HepG2 (cell line): ENCODE results near the gene CASKIN1. TPM values are rescaled to one million over a fixed set of nuclear protein-coding genes. Genes with fewer than 3 reads are reported as not detected.

ENCODE experiments used
- ATF6 ChIP-seq: sonication (generic); formaldehyde crosslinking; conservative IDR thresholded peaks from 2 replicates; pipeline ENCODE4 v1.4.0; 2020; ENCODE audit warnings: missing genetic modification reagents
- DNMT1 ChIP-seq: sonication (generic); formaldehyde crosslinking; IDR thresholded peaks from 2 replicates; pipeline ENCODE4 v1.5.1; 2020; ENCODE audit warnings: mild to moderate bottlenecking, missing genetic modification reagents
- ETV5 ChIP-seq: IDR thresholded peaks from 2 replicates; pipeline ENCODE4 v1.6.1; 2018; ENCODE audit warnings: missing biosample characterization, missing genetic modification reagents, inconsistent platforms, borderline replicate concordance
- GATAD2A ChIP-seq: IDR thresholded peaks from 2 replicates; pipeline ENCODE4 v1.6.1; 2016
- HCFC1 ChIP-seq: fragments of 150-350 bp; IDR thresholded peaks from 2 replicates; pipeline ENCODE4 v1.6.1; 2014; ENCODE audit warnings: low read depth, low read length
- HNF4G ChIP-seq, 2 experiments: sonication (generic) in 1 of 2; formaldehyde crosslinking in 1 of 2; IDR thresholded peaks; 2 replicates each; pipeline versions ENCODE4 v1.4.0 to v1.6.1; 2011 to 2020; ENCODE audit warnings: borderline replicate concordance in 2 of 2, low read depth in 2 of 2, mild to moderate bottlenecking in 2 of 2, low read length in 1 of 2, missing genetic modification reagents in 1 of 2, moderate library complexity in 1 of 2
- HNRNPL ChIP-seq: fragments of 200-400 bp; formaldehyde crosslinking; IDR thresholded peaks from 2 replicates; pipeline ENCODE4 v1.6.1; 2017; ENCODE audit warnings: mild to moderate bottlenecking, low read depth, low read length
- KDM1A ChIP-seq: IDR thresholded peaks from 2 replicates; pipeline ENCODE4 v1.6.1; 2016; ENCODE audit warnings: missing compliant biosample characterization
- KLF6 ChIP-seq: IDR thresholded peaks from 2 replicates; pipeline ENCODE4 v1.8.0; 2016; ENCODE audit warnings: missing biosample characterization, missing genetic modification reagents
- MIER2 ChIP-seq: IDR thresholded peaks from 2 replicates; pipeline ENCODE4 v1.6.1; 2016; ENCODE audit warnings: missing biosample characterization, missing genetic modification reagents
- MIXL1 ChIP-seq: IDR thresholded peaks from 2 replicates; pipeline ENCODE4 v1.6.1; 2016
- PAXIP1 ChIP-seq: sonication (generic); formaldehyde crosslinking; conservative IDR thresholded peaks from 2 replicates; pipeline ENCODE4 v1.4.0; 2020; ENCODE audit warnings: mild to moderate bottlenecking, missing genetic modification reagents, moderate library complexity
- POLR2G ChIP-seq: fragments of 200-400 bp; formaldehyde crosslinking; IDR thresholded peaks from 2 replicates; pipeline ENCODE4 v1.6.1; 2018; ENCODE audit warnings: mild to moderate bottlenecking, low read depth, low read length, moderate library complexity
- SMYD3 ChIP-seq: sonication (generic); formaldehyde crosslinking; IDR thresholded peaks from 2 replicates; pipeline ENCODE4 v1.8.1; 2023; ENCODE audit warnings: mild to moderate bottlenecking, missing genetic modification reagents
- TMF1 ChIP-seq: sonication (generic); formaldehyde crosslinking; IDR thresholded peaks from 2 replicates; pipeline ENCODE4 v1.8.1; 2022; ENCODE audit warnings: low read depth, missing genetic modification reagents
- ZNF180 ChIP-seq: sonication (generic); formaldehyde crosslinking; IDR thresholded peaks from 2 replicates; pipeline ENCODE4 v1.4.0; 2020; ENCODE audit warnings: low read depth, missing genetic modification reagents, borderline replicate concordance
- ZNF333 ChIP-seq: sonication (generic); formaldehyde crosslinking; IDR thresholded peaks from 2 replicates; pipeline ENCODE4 v1.4.0; 2020; ENCODE audit warnings: mild to moderate bottlenecking, missing genetic modification reagents, borderline replicate concordance
- ZNF354B ChIP-seq: sonication (generic); formaldehyde crosslinking; IDR thresholded peaks from 2 replicates; pipeline ENCODE4 v1.8.0; 2022; ENCODE audit warnings: mild to moderate bottlenecking, missing genetic modification reagents
- ZNF432 ChIP-seq: sonication (generic); formaldehyde crosslinking; IDR thresholded peaks from 2 replicates; pipeline ENCODE4 v1.5.0; 2020; ENCODE audit warnings: missing genetic modification reagents, mild to moderate bottlenecking, borderline replicate concordance
- ZNF879 ChIP-seq: sonication (generic); formaldehyde crosslinking; IDR thresholded peaks from 2 replicates; pipeline ENCODE4 v1.8.1; 2023; ENCODE audit warnings: missing genetic modification reagents
- polyA plus RNA-seq, 8 experiments: library from polyadenylated mRNA; depleted of rRNA in 3 of 8; stranded (reverse) in 7 of 8; unstranded in 1 of 8; fragments of >200 nt; fragmentation: Illumina TruSeq in 4 of 8; extraction: Trizol in 4 of 8; gene quantifications; 2 replicates each; pipeline versions ENCODE4 v1.2.1 to v1.2.3, GENCODE V29; 2011 to 2016; ENCODE audit warnings: low read depth in 4 of 8, missing spikeins in 1 of 8, mixed read lengths in 1 of 8; ENCODE audit not compliant: insufficient read depth in 1 of 8
- total RNA-seq, 5 experiments: library from RNA; depleted of rRNA; stranded (reverse); fragments of >200 nt; fragmentation: Illumina TruSeq; extraction: Trizol; gene quantifications; 2 replicates each; pipeline ENCODE4 v1.2.3, GENCODE V29; 2016; ENCODE audit warnings: low read depth in 1 of 5
- TF ChIP-seq, protein P1 (sequence below): sonication (generic); formaldehyde crosslinking; IDR thresholded peaks from 2 replicates; pipeline ENCODE4 v1.8.0; 2022; ENCODE audit warnings: low read depth, missing genetic modification reagents
- TF ChIP-seq, protein P2 (sequence below): sonication (generic); formaldehyde crosslinking; IDR thresholded peaks from 2 replicates; pipeline ENCODE4 v1.8.0; 2023; ENCODE audit warnings: mild to moderate bottlenecking, missing genetic modification reagents

The CASKIN1 gene
- total and polyA plus RNA-seq, 2 of the 13 experiments (the other 11 are each of a cell fraction or from before 2014, with no cell fraction given) = 1.2 to 2.2 TPM

DNA sequence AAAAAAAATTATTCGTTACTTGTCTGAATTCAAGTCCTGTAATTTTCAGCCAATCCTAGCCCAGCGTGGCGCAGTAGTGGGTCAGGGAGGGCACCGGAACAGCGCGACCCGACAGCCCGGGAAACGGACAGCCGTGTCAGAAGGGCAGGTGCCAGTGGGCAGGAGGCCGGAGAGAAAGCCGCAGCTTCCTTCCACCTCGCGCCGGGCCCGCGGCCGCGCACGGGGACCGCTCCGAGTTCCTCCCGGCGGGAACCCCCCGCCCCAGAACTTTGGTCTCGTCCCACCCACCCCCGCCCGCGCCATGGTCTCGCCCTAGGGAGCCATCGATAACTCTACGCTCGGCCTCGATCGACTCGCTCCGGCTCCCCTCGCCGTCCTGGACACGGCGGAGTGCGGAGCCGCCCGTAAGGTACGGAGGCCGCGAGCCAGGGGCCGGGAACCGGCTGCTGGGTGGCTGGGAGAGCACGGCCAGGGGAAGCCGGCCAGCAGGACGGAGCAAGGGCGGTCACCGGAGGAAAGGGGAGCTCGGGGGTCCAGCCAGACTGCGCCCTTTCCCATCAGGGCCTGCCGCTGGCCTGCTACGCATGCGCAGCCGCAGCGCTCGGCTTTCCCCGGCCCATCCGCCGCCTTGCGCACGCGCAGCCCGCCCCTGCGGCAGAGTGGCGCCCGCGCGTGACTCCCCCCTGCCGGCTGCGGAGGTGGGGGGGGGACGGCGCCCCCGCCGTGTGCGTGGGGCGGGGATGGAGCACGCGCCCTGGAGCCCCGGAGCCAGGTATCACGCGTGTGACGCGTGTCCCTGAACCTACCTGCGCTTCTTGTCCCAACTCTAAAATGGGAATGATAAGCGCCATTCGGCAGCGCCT, 8.9 kb upstream of the CASKIN1 start, which contains the start of gene MLST8 (continued):
- TF ChIP-seq, protein P1, sequence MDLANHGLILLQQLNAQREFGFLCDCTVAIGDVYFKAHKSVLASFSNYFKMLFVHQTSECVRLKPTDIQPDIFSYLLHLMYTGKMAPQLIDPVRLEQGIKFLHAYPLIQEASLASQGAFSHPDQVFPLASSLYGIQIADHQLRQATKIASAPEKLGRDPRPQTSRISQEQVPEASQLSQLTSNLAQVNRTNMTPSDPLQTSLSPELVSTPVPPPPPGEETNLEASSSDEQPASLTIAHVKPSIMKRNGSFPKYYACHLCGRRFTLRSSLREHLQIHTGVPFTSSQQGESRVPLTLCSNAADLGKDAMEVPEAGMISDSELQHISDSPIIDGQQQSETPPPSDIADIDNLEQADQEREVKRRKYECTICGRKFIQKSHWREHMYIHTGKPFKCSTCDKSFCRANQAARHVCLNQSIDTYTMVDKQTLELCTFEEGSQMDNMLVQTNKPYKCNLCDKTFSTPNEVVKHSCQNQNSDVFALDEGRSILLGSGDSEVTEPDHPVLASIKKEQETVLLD (CRISPR knock-in tag) = peak; percentile 67; the same call in 1 of the 2 replicates
- TF ChIP-seq, protein P2, sequence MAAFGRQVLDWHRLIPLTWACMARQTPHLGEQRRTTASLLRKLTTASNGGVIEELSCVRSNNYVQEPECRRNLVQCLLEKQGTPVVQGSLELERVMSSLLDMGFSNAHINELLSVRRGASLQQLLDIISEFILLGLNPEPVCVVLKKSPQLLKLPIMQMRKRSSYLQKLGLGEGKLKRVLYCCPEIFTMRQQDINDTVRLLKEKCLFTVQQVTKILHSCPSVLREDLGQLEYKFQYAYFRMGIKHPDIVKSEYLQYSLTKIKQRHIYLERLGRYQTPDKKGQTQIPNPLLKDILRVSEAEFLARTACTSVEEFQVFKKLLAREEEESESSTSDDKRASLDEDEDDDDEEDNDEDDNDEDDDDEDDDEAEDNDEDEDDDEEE = 0 out of 2 replicates have a peak, but pooled peaks have one; percentile 30
- no peak for TF ChIP-seq PAXIP1 (CRISPR knock-in tag)
- no peak for TF ChIP-seq SMYD3 (CRISPR knock-in tag)
- TF ChIP-seq TMF1 (CRISPR knock-in tag) = no peak
- no peak for TF ChIP-seq ATF6 (CRISPR knock-in tag)
- no peak for TF ChIP-seq DNMT1 (CRISPR knock-in tag)
- 0 out of 2 replicates have a peak, but pooled peaks have one; percentile 30 for TF ChIP-seq MIXL1 (CRISPR knock-in tag)
- TF ChIP-seq KDM1A (CRISPR knock-in tag) = no peak
- TF ChIP-seq HNRNPL = no peak
- no peak for TF ChIP-seq ZNF180
- peak; percentile 82; the same call in 1 of the 2 replicates for TF ChIP-seq KLF6 (CRISPR knock-in tag)
- peak; percentile 27 for TF ChIP-seq ZNF333
- TF ChIP-seq MIER2 (CRISPR knock-in tag) = no peak
- TF ChIP-seq GATAD2A (CRISPR knock-in tag) = peak; percentile 28; the same call in 1 of the 2 replicates
- peak; percentile 74; the same call in 1 of the 2 replicates for TF ChIP-seq ZNF879 (CRISPR knock-in tag)
- TF ChIP-seq ZNF432 (CRISPR knock-in tag) = no peak
- peak; percentile 61; the same call in 1 of the 2 replicates for TF ChIP-seq HCFC1
- TF ChIP-seq ZNF354B (CRISPR knock-in tag) = 0 out of 2 replicates have a peak, but pooled peaks have one; percentile 38
- TF ChIP-seq ETV5 = peak; percentile 9; the same call in 1 of the 2 replicates
- TF ChIP-seq POLR2G = peak; percentile 87
- TF ChIP-seq HNF4G (IDR thresholded peaks at IDR 0.05; ENCODE audit: borderline replicate concordance, low read depth, low read length) = no peak; the same call in 1 of the 2 replicates
- no peak for TF ChIP-seq HNF4G (CRISPR knock-in tag; IDR thresholded peaks at IDR 0.05; ENCODE audit: borderline replicate concordance, low read depth)
